HepG2 (cell line): ENCODE data around the gene ZNF512B.

Experiments
- CEBPB ChIP-seq: IDR thresholded peaks from 2 replicates; pipeline ENCODE4 v1.6.1; 2011; ENCODE audit warnings: low read depth, low read length, improper control_type of control experiment, borderline replicate concordance
- ELF1 ChIP-seq: sonication (generic); formaldehyde crosslinking; IDR thresholded peaks from 2 replicates; pipeline ENCODE4 v1.4.0; 2020; ENCODE audit warnings: missing genetic modification reagents
- GABPA ChIP-seq, 2 experiments: IDR thresholded peaks; 2 replicates each; pipeline ENCODE4 v1.6.1; 2011 to 2016; ENCODE audit warnings: low read depth in 2 of 2, low read length in 1 of 2, missing biosample characterization in 1 of 2, missing genetic modification characterization in 1 of 2
- POLR2A ChIP-seq, 2 experiments: IDR thresholded peaks; 2 replicates each; pipeline ENCODE4 v1.6.1; 2011; ENCODE audit warnings: low read depth in 2 of 2, low read length in 2 of 2, mild to moderate bottlenecking in 1 of 2, moderate library complexity in 1 of 2; ENCODE audit not compliant: insufficient read depth in 1 of 2
- ZNF446 ChIP-seq: sonication (generic); formaldehyde crosslinking; IDR thresholded peaks from 2 replicates; pipeline ENCODE4 v1.5.0; 2020; ENCODE audit warnings: mild to moderate bottlenecking, missing genetic modification reagents
- ZNF549 ChIP-seq: sonication (generic); formaldehyde crosslinking; IDR thresholded peaks from 2 replicates; pipeline ENCODE4 v1.5.0; 2020; ENCODE audit warnings: missing genetic modification reagents

GRCh38 chr20:63939061-63939935 is 30.4 kb downstream of the ZNF512B start:
- TF ChIP-seq POLR2A (IDR thresholded peaks at IDR 0.05; ENCODE audit: insufficient read depth in 1 of 2, low read depth in 2 of 2, low read length in 2 of 2) (no peak; a peak in 2 of 4 replicates), CEBPB (no peak), ZNF549 (CRISPR knock-in tag) (no peak), ZNF446 (CRISPR knock-in tag) (no peak), ELF1 (no peak), GABPA (IDR thresholded peaks at IDR 0.05; ENCODE audit: low read depth, low read length) (no peak), GABPA (CRISPR knock-in tag; IDR thresholded peaks at IDR 0.05; ENCODE audit: low read depth) (no peak)
